Measurements from ENCODE around the gene ZSWIM7.

GRCh38 chr17:15945527-15946191, 53.8 kb downstream of the ZSWIM7 start:
- TF ChIP-seq CTCF (IDR thresholded peaks at IDR 0.05) (no peak), IRF2 (CRISPR knock-in tag; IDR thresholded peaks at IDR 0.05; ENCODE audit: borderline replicate concordance, low read depth) (no peak), E2F1 (CRISPR knock-in tag; IDR thresholded peaks at IDR 0.05) (no peak), JUN (CRISPR knock-in tag; IDR thresholded peaks at IDR 0.05) (no peak), E2F4 (CRISPR knock-in tag; IDR thresholded peaks at IDR 0.05; ENCODE audit: borderline replicate concordance, low read depth) (no peak), PREB (CRISPR knock-in tag; IDR thresholded peaks at IDR 0.05; ENCODE audit: borderline replicate concordance) (no peak), ATF3 (CRISPR knock-in tag; conservative IDR thresholded peaks at IDR 0.05) (no peak), ESRRA (CRISPR knock-in tag; IDR thresholded peaks at IDR 0.05; ENCODE audit: borderline replicate concordance) (no peak), NR3C1 (CRISPR knock-in tag; conservative IDR thresholded peaks at IDR 0.05; ENCODE audit: low read depth) (no peak), TCF7 (CRISPR knock-in tag; IDR thresholded peaks at IDR 0.05; ENCODE audit: low read depth) (no peak), ETV6 (CRISPR knock-in tag; IDR thresholded peaks at IDR 0.05) (no peak), ZBTB43 (CRISPR knock-in tag; IDR thresholded peaks at IDR 0.05) (no peak), ARID4B (CRISPR knock-in tag; IDR thresholded peaks at IDR 0.05; ENCODE audit: borderline replicate concordance) (no peak)

Data from WTC11 (cell line).